Astrocyte of the spinal cord (primary cell): ENCODE results near the gene TRIM3.

ENCODE experiments used
- DNase-seq: peaks from one replicate; pipeline ENCODE4 v3.0.0; 2011; ENCODE audit warnings: low read depth, low spot score
- H3K4me3 ChIP-seq: 2 replicates; pipeline ENCODE4 v1.5.1; 2011; ENCODE audit warnings: low read depth, mild to moderate bottlenecking, low read length, moderate library complexity
- CTCF ChIP-seq: IDR thresholded peaks from 2 replicates; pipeline ENCODE4 v1.5.1; 2012; ENCODE audit warnings: low read depth, mild to moderate bottlenecking, low read length, inconsistent platforms
- in situ Hi-C: cut with HindIII; loops from 2 replicates; pipeline ENCODE4 v1.10.0; 2017; ENCODE audit warnings: low sequenced_read_pairs

Gene TRIM3

GRCh38 chr11:6431861-6432260 lies 41.9 kb downstream of the TRIM3 start:
- in situ Hi-C loops = no loop called here
- DNase-seq = peak; percentile 50
- no peak overlapping the region for H3K4me3 ChIP-seq
- no peak for TF ChIP-seq CTCF

DNA sequence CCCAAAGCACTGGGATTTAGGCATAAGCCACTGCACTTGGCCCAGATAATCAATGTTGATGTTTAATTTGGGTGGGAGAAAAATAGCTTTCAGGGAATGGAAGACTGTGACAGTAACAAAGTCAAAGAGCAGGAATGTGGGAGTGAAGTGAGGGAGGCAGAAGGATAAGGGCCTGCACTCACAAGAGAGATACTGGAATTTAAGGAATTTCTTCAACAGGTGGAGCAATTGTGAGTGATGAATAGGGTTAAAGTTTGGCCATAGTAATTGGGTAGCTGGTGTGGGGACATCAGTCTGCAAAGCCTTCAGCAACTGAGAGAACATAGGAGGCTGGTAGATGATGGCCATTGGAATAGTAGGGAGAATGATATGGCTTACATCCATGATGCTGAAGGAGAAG lies 46.2 kb downstream of the TRIM3 start:
- no peak overlapping the region for H3K4me3 ChIP-seq
- TF ChIP-seq CTCF = no peak
- in situ Hi-C loops = no loop called here
- DNase-seq = no peak

GRCh38 chr11:6420677-6421076 lies 53.1 kb downstream of the TRIM3 start:
- no peak for DNase-seq
- in situ Hi-C loops = no loop called here
- no peak overlapping the region for H3K4me3 ChIP-seq
- TF ChIP-seq CTCF = no peak

GRCh38 chr11:6419009-6419631 lies 54.6 kb downstream of the TRIM3 start, which contains the start of gene APBB1:
Gene APBB1 (minus strand): TSS chr11:6419094. CDS start chr11:6411347, 7,747 bp downstream.
- in situ Hi-C loops = no loop called here
- H3K4me3 ChIP-seq = peak within 1 kb of the TSS; percentile 68
- no peak for TF ChIP-seq CTCF
- DNase-seq = peak; percentile 38

DNA sequence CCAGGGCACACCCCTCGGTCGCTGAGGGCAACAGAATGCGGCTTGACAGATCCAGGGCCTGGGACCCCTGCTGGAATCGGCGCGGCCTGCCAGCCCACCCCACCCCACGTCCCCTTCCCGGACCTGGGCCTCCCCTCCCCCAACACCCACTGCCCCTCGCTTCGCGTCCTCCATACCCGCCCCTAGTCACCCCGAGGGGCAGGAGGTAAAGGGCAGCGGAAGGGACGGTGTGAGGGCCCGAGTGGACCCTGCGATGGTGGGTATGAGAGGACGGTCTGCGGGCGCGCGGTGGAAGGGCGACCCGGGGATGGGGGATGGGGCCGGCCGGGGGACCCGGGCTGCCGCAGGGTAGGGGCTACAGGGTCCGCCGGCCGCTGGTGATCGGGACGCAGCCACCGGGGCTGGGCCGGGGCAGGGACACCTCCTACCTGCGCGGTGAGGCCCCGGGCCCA lies 55.2 kb downstream of the TRIM3 start:
- peak overlapping the region; percentile 68 for H3K4me3 ChIP-seq
- no peak for DNase-seq
- no peak for TF ChIP-seq CTCF
- in situ Hi-C loops = no loop called here

GRCh38 chr11:6417907-6418556 lies 55.7 kb downstream of the TRIM3 start:
- TF ChIP-seq CTCF = no peak
- DNase-seq = no peak
- peak overlapping the region; percentile 68 for H3K4me3 ChIP-seq
- in situ Hi-C loops = no loop called here
